H1 (cell line): ENCODE data around the gene C22orf31. TPM values are rescaled to one million over a fixed set of nuclear protein-coding genes. Genes with fewer than 3 reads are reported as not detected.

Source experiments
- CTCF ChIA-PET: fragments of 300-600 bp; sonication (Branson Sonifier 250); formaldehyde crosslinking; loops from one replicate; lab custom pipeline; 2021; ENCODE audit not compliant: partially characterized antibody; lab: Charles Lee
- POLR2A ChIA-PET: fragments of 300-600 bp; sonication (Branson Sonifier 250); formaldehyde crosslinking; loops from one replicate; lab custom pipeline; 2021; ENCODE audit warnings: inconsistent platforms; ENCODE audit not compliant: partially characterized antibody; lab: Charles Lee
- DNase-seq, 2 experiments: peaks; one replicate each; pipeline versions ENCODE4 v3.0.0 to v3.0.0-alpha.2; 2010 to 2022; ENCODE audit warnings: low spot score in 2 of 2, low read depth in 1 of 2, mixed read lengths in 1 of 2
- FAIRE-seq: peaks from 2 replicates; lab custom pipeline; 2011; peaks lifted over from hg19 to GRCh38; lab: Jason Lieb, UNC
- H2AFZ ChIP-seq: 2 replicates; pipeline ENCODE4 v1.8.1; 2012; ENCODE audit warnings: low read length, inconsistent platforms
- H2AK5ac ChIP-seq: 2 replicates; pipeline ENCODE4 v1.6.1; 2013; ENCODE audit warnings: low read depth, low read length
- H2BK120ac ChIP-seq: replicated peaks from 2 replicates; pipeline ENCODE3; 2013; ENCODE audit warnings: low read depth, low read length, inconsistent platforms
- H2BK12ac ChIP-seq: 2 replicates; pipeline ENCODE4 v1.6.1; 2013; ENCODE audit warnings: low read depth, low read length
- H2BK15ac ChIP-seq: 2 replicates; pipeline ENCODE4 v1.6.1; 2013; ENCODE audit warnings: low read length
- H2BK20ac ChIP-seq: 2 replicates; pipeline ENCODE4 v1.6.1; 2013; ENCODE audit warnings: low read length
- H2BK5ac ChIP-seq: 2 replicates; pipeline ENCODE4 v1.6.1; 2013; ENCODE audit warnings: low read depth, low read length
- H3K14ac ChIP-seq: 2 replicates; pipeline ENCODE4 v1.6.1; 2013; ENCODE audit warnings: inconsistent platforms; ENCODE audit not compliant: insufficient read length
- H3K18ac ChIP-seq: 2 replicates; pipeline ENCODE4 v1.6.1; 2013; ENCODE audit warnings: low read length; ENCODE audit errors: extremely low read depth
- H3K23ac ChIP-seq: 2 replicates; pipeline ENCODE4 v1.6.1; 2013; ENCODE audit warnings: inconsistent platforms; ENCODE audit not compliant: insufficient read length
- H3K23me2 ChIP-seq: 2 replicates; pipeline ENCODE4 v1.6.1; 2013; ENCODE audit warnings: low read depth, low read length
- H3K27ac ChIP-seq: 2 replicates; pipeline ENCODE4 v1.6.1; 2011; ENCODE audit warnings: low read depth, low read length, inconsistent platforms
- H3K27me3 ChIP-seq, 4 experiments: replicated peaks in 1 of 4; 1 replicate in 1 of 4; 2 replicates in 3 of 4; pipeline versions ENCODE4 v1.6.1 to v1.8.1; 2011 to 2013; ENCODE audit warnings: low read length in 3 of 4, mild to moderate bottlenecking in 3 of 4, inconsistent platforms in 2 of 4, mixed read lengths in 2 of 4, moderate library complexity in 1 of 4; ENCODE audit not compliant: control insufficient read depth in 3 of 4, insufficient read depth in 3 of 4; ENCODE audit errors: extremely low read depth in 1 of 4
- H3K36me3 ChIP-seq, 4 experiments: 2 replicates each; pipeline versions ENCODE4 v1.6.1 to v1.8.1; 2011 to 2013; ENCODE audit warnings: mild to moderate bottlenecking in 4 of 4, low read length in 3 of 4, moderate library complexity in 2 of 4, control low read depth in 1 of 4, inconsistent platforms in 1 of 4; ENCODE audit not compliant: insufficient read depth in 4 of 4, control insufficient read depth in 2 of 4
- H3K4ac ChIP-seq: replicated peaks from 2 replicates; pipeline ENCODE3; 2013; ENCODE audit warnings: low read length, low read depth, mixed read lengths, inconsistent platforms; ENCODE audit not compliant: insufficient read length
- H3K4me1 ChIP-seq, 4 experiments: replicated peaks in 1 of 4; 1 replicate in 1 of 4; 2 replicates in 3 of 4; pipeline versions ENCODE4 v1.6.1 to v1.8.1; 2011 to 2013; ENCODE audit warnings: low read length in 3 of 4, inconsistent platforms in 2 of 4, mixed read lengths in 1 of 4; ENCODE audit not compliant: insufficient read depth in 4 of 4, control insufficient read depth in 3 of 4
- H3K4me2 ChIP-seq, 2 experiments: 2 replicates each; pipeline versions ENCODE4 v1.6.1 to v1.8.1; 2011 to 2013; ENCODE audit warnings: low read depth in 2 of 2, low read length in 2 of 2, control low read depth in 1 of 2, inconsistent platforms in 1 of 2, mild to moderate bottlenecking in 1 of 2; ENCODE audit not compliant: insufficient read depth in 1 of 2
- H3K4me3 ChIP-seq, 4 experiments: fragments of 200-600, 300-600 bp in 1 of 4; sonication (generic), shearing (Covaris generic), sonication (Bioruptor Twin) in 1 of 4; 2 replicates each; pipeline versions ENCODE4 v1.5.1 to v1.8.1; 2011 to 2016; ENCODE audit warnings: low read length in 4 of 4, low read depth in 3 of 4, control low read depth in 2 of 4, inconsistent platforms in 2 of 4, mild to moderate bottlenecking in 2 of 4, mixed read lengths in 1 of 4, moderate library complexity in 1 of 4; ENCODE audit not compliant: insufficient read depth in 2 of 4; ENCODE audit errors: extremely low read depth in 1 of 4
- H3K56ac ChIP-seq: replicated peaks from 2 replicates; pipeline ENCODE3; 2013; ENCODE audit warnings: low read depth, mild to moderate bottlenecking, mixed read lengths, low read length, inconsistent platforms; ENCODE audit not compliant: insufficient read length
- H3K79me1 ChIP-seq: 2 replicates; pipeline ENCODE4 v1.6.1; 2013; ENCODE audit warnings: low read depth, low read length, control low read depth
- H3K79me2 ChIP-seq, 2 experiments: 2 replicates each; pipeline versions ENCODE4 v1.6.1 to v1.8.1; 2012 to 2013; ENCODE audit warnings: low read length in 2 of 2, mild to moderate bottlenecking in 2 of 2, inconsistent platforms in 1 of 2; ENCODE audit not compliant: insufficient read depth in 2 of 2, control insufficient read depth in 1 of 2
- H3K9ac ChIP-seq, 4 experiments: replicated peaks in 1 of 4; 1 replicate in 1 of 4; 2 replicates in 3 of 4; pipeline versions ENCODE4 v1.6.1 to v1.8.1; 2011 to 2013; ENCODE audit warnings: low read depth in 3 of 4, low read length in 3 of 4, control low read depth in 2 of 4, mild to moderate bottlenecking in 2 of 4, moderate library complexity in 2 of 4, inconsistent platforms in 1 of 4; ENCODE audit errors: extremely low read depth in 1 of 4
- H3K9me3 ChIP-seq, 2 experiments: 2 replicates each; pipeline versions ENCODE4 v1.6.1 to v1.8.1; 2012 to 2013; ENCODE audit warnings: mild to moderate bottlenecking in 2 of 2, moderate library complexity in 2 of 2, control low read depth in 1 of 2, inconsistent platforms in 1 of 2, low read depth in 1 of 2, low read length in 1 of 2, mixed read lengths in 1 of 2; ENCODE audit not compliant: insufficient read depth in 2 of 2
- H4K20me1 ChIP-seq, 2 experiments: replicated peaks in 1 of 2; 2 replicates each; pipeline versions ENCODE3 to v1.8.1; 2011 to 2013; ENCODE audit warnings: inconsistent platforms in 2 of 2, low read length in 2 of 2, mild to moderate bottlenecking in 1 of 2; ENCODE audit not compliant: insufficient read depth in 2 of 2, control insufficient read depth in 1 of 2
- H4K5ac ChIP-seq: 2 replicates; pipeline ENCODE4 v1.6.1; 2013; ENCODE audit warnings: low read length, low read depth, mixed read lengths, inconsistent platforms; ENCODE audit not compliant: insufficient read length
- H4K8ac ChIP-seq: 2 replicates; pipeline ENCODE4 v1.8.0; 2013; ENCODE audit warnings: mild to moderate bottlenecking, moderate library complexity, low read length, inconsistent platforms; ENCODE audit not compliant: insufficient read depth; ENCODE audit errors: extremely low read depth
- H4K91ac ChIP-seq: replicated peaks from 2 replicates; pipeline ENCODE3; 2013; ENCODE audit warnings: low read length, mixed read lengths, inconsistent platforms; ENCODE audit not compliant: insufficient read length
- CBX5 ChIP-seq: fragments of 300-800, 300-1000 bp; sonication (generic); IDR thresholded peaks from 2 replicates; pipeline ENCODE4 v1.7.1; 2016; ENCODE audit warnings: antibody characterized with exemption, low read length, low read depth
- CREB1 ChIP-seq: IDR thresholded peaks from 2 replicates; pipeline ENCODE4 v1.6.1; 2012; ENCODE audit warnings: inconsistent platforms
- RBBP5 ChIP-seq: IDR thresholded peaks from 2 replicates; pipeline ENCODE4 v1.7.1; 2012; ENCODE audit warnings: low read depth, mild to moderate bottlenecking, inconsistent platforms, low read length, moderate library complexity, borderline replicate concordance
- WGBS, 2 experiments: shearing (Covaris generic) in 1 of 2; methylation state at CpG; one replicate each; pipeline versions ENCODE4 v1.1.6 to v1.1.7; 2013 to 2015; ENCODE audit warnings: low lambda C conversion rate in 2 of 2, mixed read lengths in 2 of 2, inconsistent platforms in 1 of 2, low coverage in 1 of 2, missing lambda C conversion rate in 1 of 2; ENCODE audit not compliant: insufficient replicate concordance in 2 of 2, insufficient coverage in 1 of 2, insufficient read length in 1 of 2; ENCODE audit errors: extremely low coverage in 1 of 2, missing lambda C conversion rate in 1 of 2; 5-methylcytosine and 5-hydroxymethylcytosine counted together
- polyA plus RNA-seq, 7 experiments: library from polyadenylated mRNA; depleted of rRNA in 3 of 7; stranded (reverse) in 5 of 7; unstranded in 2 of 7; fragments of >200 nt in 5 of 7; fragments of 200-250 nt in 2 of 7; gene quantifications; 1 replicate in 5 of 7; 2 replicates in 1 of 7; 4 replicates in 1 of 7; pipeline versions ENCODE4 v1.2.1 to v1.2.3, GENCODE V29; 2011 to 2013; ENCODE audit warnings: missing spikeins in 2 of 7, mixed read lengths in 2 of 7
- total RNA-seq: library from RNA; stranded (reverse); fragmentation: NEBNext Ultra II Directional; extraction: Animal tissue kit (Norgen Biotek cat#: 25700); gene quantifications from 2 replicates; pipeline ENCODE4 v1.2.1, GENCODE V29; 2021

Gene C22orf31
- total and polyA plus RNA-seq, 2 of the 8 experiments (the other 6 are each of a cell fraction or from before 2014, with no cell fraction given), result not detected

DNA sequence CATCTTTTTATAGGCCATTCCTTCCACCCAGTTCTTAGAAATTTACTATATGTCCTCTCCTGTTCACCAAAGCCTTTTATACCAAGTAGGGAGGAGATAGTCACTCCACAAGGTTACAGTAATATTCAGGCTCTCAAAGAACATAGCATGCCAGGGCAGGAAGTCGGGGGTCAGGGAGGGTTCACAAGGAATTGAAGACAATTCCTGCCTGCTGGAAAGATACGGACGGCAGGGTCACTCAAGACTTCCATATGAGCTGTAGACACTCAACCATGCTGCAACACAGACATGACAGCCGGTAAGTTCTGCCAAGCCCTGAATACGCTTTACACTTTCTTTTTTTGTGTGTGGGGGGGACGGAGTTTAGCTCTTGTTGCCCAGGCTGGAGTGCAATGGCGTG is 700 bp downstream of the C22orf31 start:
- CTCF ChIA-PET, result interaction anchor here (0.6 to 3.0 kb wide), 8 partner anchors 21 to 214 kb away, joined by 3 to 9 read pairs (median 4); no protein-coding TSS in a partner anchor

More for the DNA sequence above, 700 bp downstream of the C22orf31 start:
- no peaks in the 10 kb centered on the region for H3K9me3 ChIP-seq
- H4K8ac ChIP-seq, result no peak overlapping the region
- H3K4me3 ChIP-seq, result no peak overlapping the region
- no peaks in the 10 kb centered on the region for H3K36me3 ChIP-seq
- H3K79me1 ChIP-seq, result no peaks in the 10 kb centered on the region
- H2BK20ac ChIP-seq, result peak overlapping the region; percentile 4; the same call in 1 of the 2 replicates
- no peak overlapping the region for H2BK12ac ChIP-seq
- no peak overlapping the region for H4K91ac ChIP-seq
- no peak overlapping the region for H3K27ac ChIP-seq
- H3K9ac ChIP-seq, result no peak overlapping the region
- DNase-seq, result no peak
- no peak overlapping the region for H3K4me2 ChIP-seq
- no peaks in the 10 kb centered on the region for H3K23me2 ChIP-seq
- POLR2A ChIA-PET, result interaction anchor here (1.0 to 1.2 kb wide), 2 partner anchors 16 to 264 kb away, joined by 3 read pairs; no protein-coding TSS in a partner anchor
- H3K4me1 ChIP-seq, result peaks cover under 1 to 4% (median 3%) of the 10 kb centered on the region in 4 experiments; a peak in 5 of 7 replicates
- H4K5ac ChIP-seq, result no peak overlapping the region
- no peak overlapping the region for H2BK120ac ChIP-seq
- no peaks in the 10 kb centered on the region for H3K79me2 ChIP-seq
- H3K18ac ChIP-seq, result no peak overlapping the region
- FAIRE-seq, result no peak
- no peak overlapping the region for H2AFZ ChIP-seq
- H3K4ac ChIP-seq, result no peak overlapping the region
- 0 out of 2 replicates have a peak overlapping the region, but pooled peaks have one; percentile 29 for H2BK15ac ChIP-seq
- H3K56ac ChIP-seq, result no peak overlapping the region
- H3K27me3 ChIP-seq, result no peaks in the 10 kb centered on the region
- H4K20me1 ChIP-seq, result no peaks in the 10 kb centered on the region
- no peak overlapping the region for H3K23ac ChIP-seq
- 82% methylated on average over 7 of the region's 7 CpGs; no CpG with 5 or more reads in 1 of the 2 experiments for WGBS, 2 experiments
- TF ChIP-seq CREB1, result no peak
- TF ChIP-seq RBBP5, result no peak
- no peak for TF ChIP-seq CBX5
- H2BK5ac ChIP-seq, result no peak overlapping the region
- no peak overlapping the region for H3K14ac ChIP-seq
- no peak overlapping the region for H2AK5ac ChIP-seq
